ENCODE results near the gene BCL2A1.
"Not testable (repeated sequence)": the region's sequence is repeated elsewhere in the genome, so short reads cannot be mapped to it uniquely, and the experiment has no call there.

The BCL2A1 gene

GRCh38 chr15:79919749-79920511, 51.1 kb downstream of the BCL2A1 start:
- TF ChIP-seq, protein P1, sequence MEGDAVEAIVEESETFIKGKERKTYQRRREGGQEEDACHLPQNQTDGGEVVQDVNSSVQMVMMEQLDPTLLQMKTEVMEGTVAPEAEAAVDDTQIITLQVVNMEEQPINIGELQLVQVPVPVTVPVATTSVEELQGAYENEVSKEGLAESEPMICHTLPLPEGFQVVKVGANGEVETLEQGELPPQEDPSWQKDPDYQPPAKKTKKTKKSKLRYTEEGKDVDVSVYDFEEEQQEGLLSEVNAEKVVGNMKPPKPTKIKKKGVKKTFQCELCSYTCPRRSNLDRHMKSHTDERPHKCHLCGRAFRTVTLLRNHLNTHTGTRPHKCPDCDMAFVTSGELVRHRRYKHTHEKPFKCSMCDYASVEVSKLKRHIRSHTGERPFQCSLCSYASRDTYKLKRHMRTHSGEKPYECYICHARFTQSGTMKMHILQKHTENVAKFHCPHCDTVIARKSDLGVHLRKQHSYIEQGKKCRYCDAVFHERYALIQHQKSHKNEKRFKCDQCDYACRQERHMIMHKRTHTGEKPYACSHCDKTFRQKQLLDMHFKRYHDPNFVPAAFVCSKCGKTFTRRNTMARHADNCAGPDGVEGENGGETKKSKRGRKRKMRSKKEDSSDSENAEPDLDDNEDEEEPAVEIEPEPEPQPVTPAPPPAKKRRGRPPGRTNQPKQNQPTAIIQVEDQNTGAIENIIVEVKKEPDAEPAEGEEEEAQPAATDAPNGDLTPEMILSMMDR (IDR thresholded peaks at IDR 0.05; ENCODE audit: low read depth, low read length) = no peak

GRCh38 chr15:79919090-79919748, 51.8 kb downstream of the BCL2A1 start:
- H3K4me3 ChIP-seq (ENCODE audit: low read depth, low read length) = no peak overlapping the region
- TF ChIP-seq, protein P1 (IDR thresholded peaks at IDR 0.05; ENCODE audit: low read depth, low read length) = no peak

More at GRCh38 chr15:79919749-79920511, 51.1 kb downstream of the BCL2A1 start:
- no peak overlapping the region for H3K4me3 ChIP-seq (ENCODE audit: low read depth, low read length)

- TF ChIP-seq, protein P1 (IDR thresholded peaks at IDR 0.05; ENCODE audit: low read depth, low read length) = no peak
- H3K4me3 ChIP-seq (ENCODE audit: low read depth, low read length) = no peak overlapping the region
Observed at GRCh38 chr15:79918278-79918677, 52.7 kb downstream of the BCL2A1 start.

- TF ChIP-seq, protein P1 (IDR thresholded peaks at IDR 0.05; ENCODE audit: low read depth, low read length) = no peak
- no peak overlapping the region for H3K4me3 ChIP-seq (ENCODE audit: low read depth, low read length)
Observed at GRCh38 chr15:79916502-79917132, 54.4 kb downstream of the BCL2A1 start.

GRCh38 chr15:79915776-79916501, 55.1 kb downstream of the BCL2A1 start:
- H3K4me3 ChIP-seq (ENCODE audit: low read depth, low read length) = not testable (repeated sequence)

DNA sequence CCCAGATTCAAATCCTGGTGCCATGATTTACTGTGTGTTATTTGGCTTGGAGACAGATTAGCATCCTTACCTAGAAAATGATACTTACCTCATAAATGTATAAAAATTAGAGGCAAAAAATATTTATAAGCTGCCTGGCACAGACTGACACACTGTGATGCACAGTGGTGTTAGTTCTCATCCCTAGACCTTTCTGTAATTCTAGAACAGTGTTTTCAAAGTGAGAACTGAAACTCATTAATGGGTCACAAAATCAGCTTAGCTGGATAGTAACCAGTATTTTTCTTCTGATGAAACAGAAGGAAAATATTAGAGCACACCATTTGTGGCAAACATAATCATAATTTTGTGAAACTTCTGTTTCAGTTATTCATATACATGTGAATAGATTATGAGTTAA, 56.3 kb downstream of the BCL2A1 start:
- no peak overlapping the region for H3K4me3 ChIP-seq (ENCODE audit: low read depth, low read length)
- TF ChIP-seq, protein P1 (IDR thresholded peaks at IDR 0.05; ENCODE audit: low read depth, low read length) = no peak
